A673 (cell line): ENCODE measurements around the gene TAF10. TPM values are rescaled to one million over a fixed set of nuclear protein-coding genes. Genes with fewer than 3 reads are reported as not detected.

Experiments
- BruUV-seq: library from RNA; stranded (reverse); fragments of 400-500 nt; replicated peaks from 2 replicates; lab custom pipeline; 2021; lab: Mats Ljungman, UMichigan
- CTCF ChIA-PET: fragments of 300-600 bp; sonication (Branson Sonifier 250); formaldehyde crosslinking; loops from one replicate; lab custom pipeline; 2022; ENCODE audit warnings: antibody characterized with exemption; lab: Charles Lee
- POLR2A ChIA-PET: fragments of 300-600 bp; sonication (Branson Sonifier 250); formaldehyde crosslinking; loops from one replicate; lab custom pipeline; 2022; ENCODE audit warnings: antibody characterized with exemption; ENCODE audit not compliant: low non-redundant PET; lab: Charles Lee
- DNase-seq: peaks from one replicate; pipeline ENCODE4 v3.0.0-alpha.2; 2015; ENCODE audit warnings: low spot score
- H3K27ac ChIP-seq: fragments of 200-600 bp; sonication (generic); 2 replicates; pipeline ENCODE4 v1.5.1; 2016; ENCODE audit warnings: mixed run types, low read depth, mild to moderate bottlenecking, mixed read lengths, antibody characterized with exemption, low read length; ENCODE audit not compliant: poor library complexity, severe bottlenecking
- H3K27me3 ChIP-seq: fragments of 200-600 bp; sonication (generic); replicated peaks from 2 replicates; pipeline ENCODE4 v1.6.1; 2017; ENCODE audit warnings: mixed run types, low read depth, mild to moderate bottlenecking, mixed read lengths, antibody characterized with exemption, low read length; ENCODE audit not compliant: insufficient read depth, poor library complexity
- H3K36me3 ChIP-seq: fragments of 200-600 bp; sonication (generic); 2 replicates; pipeline ENCODE4 v1.6.1; 2016; ENCODE audit warnings: mixed run types, mild to moderate bottlenecking, mixed read lengths, antibody characterized with exemption, low read length; ENCODE audit not compliant: insufficient read depth, poor library complexity, severe bottlenecking
- H3K4me1 ChIP-seq: fragments of 200-600 bp; sonication (generic); 2 replicates; pipeline ENCODE4 v1.6.1; 2017; ENCODE audit warnings: mixed run types, mild to moderate bottlenecking, mixed read lengths, antibody characterized with exemption, low read length; ENCODE audit not compliant: insufficient read depth, poor library complexity, severe bottlenecking
- H3K4me3 ChIP-seq: fragments of 200-600 bp; sonication (generic); 2 replicates; pipeline ENCODE4 v1.5.1; 2016; ENCODE audit warnings: low read depth, mixed run types, mild to moderate bottlenecking, mixed read lengths, low read length; ENCODE audit not compliant: poor library complexity, severe bottlenecking
- H3K9me3 ChIP-seq: fragments of 200-600 bp; sonication (generic); 2 replicates; pipeline ENCODE4 v1.6.1; 2016; ENCODE audit warnings: mixed run types, low read depth, mild to moderate bottlenecking, mixed read lengths, antibody characterized with exemption, low read length; ENCODE audit not compliant: poor library complexity, severe bottlenecking
- EZH2 ChIP-seq: fragments of 200-600 bp; sonication (generic); IDR thresholded peaks from 2 replicates; pipeline ENCODE4 v1.6.1; 2017; ENCODE audit warnings: borderline replicate concordance, low read depth, mild to moderate bottlenecking, mixed read lengths, antibody characterized with exemption, low read length; ENCODE audit not compliant: poor library complexity, severe bottlenecking
- intact Hi-C: fragments of 100-400 bp; cut with micrococcal nuclease; formaldehyde crosslinking; loops from one replicate; pipeline ENCODE4 v1.10.0; 2022; ENCODE audit not compliant: unreplicated experiment
- total RNA-seq: library from RNA; stranded (reverse); gene quantifications from 2 replicates; pipeline ENCODE4 v1.2.3, GENCODE V29; 2021
- TF ChIP-seq, protein P1 (sequence below): fragments of 300-800, 200-600 bp; sonication (generic); conservative IDR thresholded peaks from 2 replicates; pipeline ENCODE4 v1.5.1; 2017; ENCODE audit warnings: low read depth, mild to moderate bottlenecking, antibody characterized with exemption, low read length, moderate library complexity, mixed read lengths

Gene TAF10
- total RNA-seq, 1 experiment from 2014 or later: 112 TPM

DNA sequence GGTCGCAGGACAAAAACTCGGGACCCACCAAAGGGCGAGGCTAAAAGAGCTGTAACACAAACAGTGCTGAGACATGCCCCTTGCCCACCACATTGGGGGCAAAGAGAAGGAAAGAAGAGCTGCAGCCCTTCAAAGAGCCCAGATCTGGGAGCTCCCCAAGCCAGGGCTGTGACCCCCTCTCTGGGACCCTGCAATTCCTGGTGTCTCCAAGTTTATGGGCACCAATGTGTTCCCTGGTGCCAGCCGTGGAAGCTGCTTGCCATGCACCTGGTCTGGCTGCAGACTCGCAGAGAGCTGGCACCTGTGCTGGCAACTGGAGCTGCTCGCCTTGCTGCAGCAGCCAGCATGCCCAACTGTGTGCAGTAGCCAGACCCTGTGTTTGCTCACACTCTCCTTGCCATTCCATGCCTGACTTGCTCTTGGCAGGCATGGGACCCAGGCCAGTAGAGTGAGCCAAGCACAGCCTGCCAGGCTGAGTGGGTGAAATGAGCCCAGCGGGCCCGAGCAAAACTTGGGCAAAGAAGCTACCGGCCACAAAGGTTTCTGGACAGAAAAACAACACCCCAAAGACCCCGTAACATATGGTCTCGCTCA is 24.6 kb downstream of the TAF10 start:
- Histone ChIP-seq H3K27me3 (no peaks in the 10 kb centered on the region), H3K4me3 (no peak overlapping the region), H3K9me3 (peaks cover 10% of the 10 kb centered on the region), H3K4me1 (no peaks in the 10 kb centered on the region), H3K27ac (no peak overlapping the region), H3K36me3 (no peaks in the 10 kb centered on the region)
- BruUV-seq: no TSS peak
- no peak for TF ChIP-seq EZH2
- TF ChIP-seq, protein P1, sequence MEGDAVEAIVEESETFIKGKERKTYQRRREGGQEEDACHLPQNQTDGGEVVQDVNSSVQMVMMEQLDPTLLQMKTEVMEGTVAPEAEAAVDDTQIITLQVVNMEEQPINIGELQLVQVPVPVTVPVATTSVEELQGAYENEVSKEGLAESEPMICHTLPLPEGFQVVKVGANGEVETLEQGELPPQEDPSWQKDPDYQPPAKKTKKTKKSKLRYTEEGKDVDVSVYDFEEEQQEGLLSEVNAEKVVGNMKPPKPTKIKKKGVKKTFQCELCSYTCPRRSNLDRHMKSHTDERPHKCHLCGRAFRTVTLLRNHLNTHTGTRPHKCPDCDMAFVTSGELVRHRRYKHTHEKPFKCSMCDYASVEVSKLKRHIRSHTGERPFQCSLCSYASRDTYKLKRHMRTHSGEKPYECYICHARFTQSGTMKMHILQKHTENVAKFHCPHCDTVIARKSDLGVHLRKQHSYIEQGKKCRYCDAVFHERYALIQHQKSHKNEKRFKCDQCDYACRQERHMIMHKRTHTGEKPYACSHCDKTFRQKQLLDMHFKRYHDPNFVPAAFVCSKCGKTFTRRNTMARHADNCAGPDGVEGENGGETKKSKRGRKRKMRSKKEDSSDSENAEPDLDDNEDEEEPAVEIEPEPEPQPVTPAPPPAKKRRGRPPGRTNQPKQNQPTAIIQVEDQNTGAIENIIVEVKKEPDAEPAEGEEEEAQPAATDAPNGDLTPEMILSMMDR: no peak
- ChIA-PET CTCF (no interaction called here), POLR2A (no interaction called here)
- intact Hi-C loops: no loop called here
- no peak for DNase-seq

DNA sequence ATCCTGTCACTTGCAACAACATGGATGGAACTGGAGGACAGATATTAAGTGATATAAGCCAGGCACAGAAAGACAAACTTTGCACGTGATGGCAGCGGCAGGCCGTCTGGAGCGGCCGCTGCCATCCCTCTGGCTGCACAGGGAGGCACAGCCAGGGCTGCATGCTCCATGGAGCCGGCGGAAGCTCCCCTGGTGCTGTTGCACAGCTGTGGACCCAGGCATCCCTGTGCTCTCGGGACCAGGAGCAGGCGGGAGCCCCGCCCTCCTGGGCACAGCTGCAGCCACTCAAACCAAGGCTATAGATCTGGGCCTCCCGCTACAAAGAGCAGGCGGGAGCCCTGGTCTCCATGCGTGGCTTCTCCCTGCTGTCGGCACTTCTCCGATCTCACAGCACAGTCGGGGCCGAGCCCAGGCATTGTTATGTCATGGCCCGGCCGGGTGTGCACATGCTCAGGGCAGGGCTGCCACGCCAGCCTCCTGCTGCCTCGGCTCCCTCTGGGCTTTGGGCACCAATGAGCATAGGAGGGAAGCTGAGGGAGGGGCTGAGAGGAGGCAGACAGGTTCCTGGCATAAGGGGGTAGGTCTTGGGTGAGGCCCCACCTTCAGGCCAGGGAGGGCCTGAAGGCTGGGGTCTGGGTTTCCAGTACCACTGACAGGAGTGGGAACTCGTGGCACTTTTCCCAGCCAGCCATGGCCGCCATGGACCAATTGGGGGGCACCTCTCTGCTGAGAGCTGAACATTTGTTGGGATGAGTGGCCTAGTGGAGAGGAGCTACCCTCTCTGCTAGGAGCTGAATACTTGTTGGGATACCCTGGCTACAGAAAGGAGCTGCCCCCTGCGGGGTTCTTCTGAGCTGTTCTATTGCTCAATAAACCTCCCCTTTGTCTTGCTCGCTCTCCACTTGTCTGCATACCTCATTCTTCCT is 25.3 kb downstream of the TAF10 start:
- BruUV-seq: no TSS peak
- Histone ChIP-seq H3K4me3 (no peak overlapping the region), H3K9me3 (peaks cover 10% of the 10 kb centered on the region), H3K27me3 (no peaks in the 10 kb centered on the region), H3K4me1 (no peaks in the 10 kb centered on the region), H3K27ac (no peak overlapping the region), H3K36me3 (no peaks in the 10 kb centered on the region)
- ChIA-PET CTCF (no interaction called here), POLR2A (no interaction called here)
- intact Hi-C loops: no loop called here
- TF ChIP-seq, protein P1: no peak
- no peak for TF ChIP-seq EZH2
- DNase-seq: no peak

DNA sequence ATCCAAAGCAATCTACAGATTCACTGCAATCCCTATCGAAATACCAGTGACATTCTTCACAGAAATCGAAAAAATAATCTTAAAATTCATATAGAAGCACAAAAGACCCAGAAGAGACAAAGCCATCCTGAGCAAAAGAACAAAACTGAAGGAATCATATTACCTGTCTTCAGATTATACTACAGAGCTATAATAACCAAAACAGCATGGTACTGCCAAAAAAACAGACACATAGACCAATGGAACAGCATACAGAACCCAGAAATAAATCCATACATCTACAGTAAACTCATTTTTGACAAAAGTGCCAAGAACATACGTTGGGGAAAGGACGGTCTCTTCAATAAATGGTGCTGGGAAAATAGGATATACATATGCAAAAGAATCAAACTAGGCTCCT is 27.5 kb downstream of the TAF10 start:
- no peaks in the 10 kb centered on the region for H3K27me3 ChIP-seq
- DNase-seq: no peak
- no peak overlapping the region for H3K4me3 ChIP-seq
- no peak overlapping the region for H3K27ac ChIP-seq
- no peaks in the 10 kb centered on the region for H3K36me3 ChIP-seq
- BruUV-seq: no TSS peak
- ChIA-PET POLR2A (no interaction called here), CTCF (no interaction called here)
- H3K4me1 ChIP-seq: no peaks in the 10 kb centered on the region
- TF ChIP-seq, protein P1: no peak
- TF ChIP-seq EZH2: no peak
- intact Hi-C loops: no loop called here
- peaks cover 10% of the 10 kb centered on the region for H3K9me3 ChIP-seq
